ENCODE results near the gene CCDC102A.
A peak's percentile ranks its signal among the peaks of the same experiment; 100 is the strongest.

The CCDC102A gene

GRCh38 chr16:57517397-57518367 is 18.7 kb downstream of the CCDC102A start:
- DNase-seq, result no peak

GRCh38 chr16:57516773-57517172 is 19.6 kb downstream of the CCDC102A start:
- DNase-seq, result no peak

GRCh38 chr16:57516176-57516725 is 20.1 kb downstream of the CCDC102A start:
- DNase-seq, result no peak

- DNase-seq, result no peak
Observed at GRCh38 chr16:57514791-57515600, 21.4 kb downstream of the CCDC102A start.

- no peak for DNase-seq
Observed at GRCh38 chr16:57514371-57514770, 22.0 kb downstream of the CCDC102A start.

- no peak for DNase-seq
Observed at GRCh38 chr16:57513371-57514102, 22.8 kb downstream of the CCDC102A start.

- no peak for DNase-seq
Observed at GRCh38 chr16:57512296-57513001, 23.9 kb downstream of the CCDC102A start.

- DNase-seq, result no peak
Observed at GRCh38 chr16:57510016-57510871, 26.1 kb downstream of the CCDC102A start.

- DNase-seq, result no peak
Observed at GRCh38 chr16:57509231-57509923, 27.0 kb downstream of the CCDC102A start.

GRCh38 chr16:57508035-57508425 is 28.3 kb downstream of the CCDC102A start:
- DNase-seq, result no peak

- DNase-seq, result no peak
Observed at GRCh38 chr16:57507136-57508034, 29.0 kb downstream of the CCDC102A start.

GRCh38 chr16:57505169-57505568 is 31.2 kb downstream of the CCDC102A start:
- no peak for DNase-seq

- DNase-seq, result no peak
Observed at GRCh38 chr16:57504491-57504890, 31.9 kb downstream of the CCDC102A start.

- DNase-seq, result no peak
Observed at GRCh38 chr16:57504001-57504400, 32.4 kb downstream of the CCDC102A start.

- peak; percentile 41 for DNase-seq
Observed at GRCh38 chr16:57503366-57503765, 33.0 kb downstream of the CCDC102A start.

- peak; percentile 57 for DNase-seq
Observed at GRCh38 chr16:57502048-57502775, 34.2 kb downstream of the CCDC102A start.

- DNase-seq, result no peak
Observed at GRCh38 chr16:57501492-57501891, 34.9 kb downstream of the CCDC102A start.

- no peak for DNase-seq
Observed at GRCh38 chr16:57500578-57501111, 35.7 kb downstream of the CCDC102A start.
